CD4-positive, alpha-beta T cell treated with Interleukin-21 for 1 hour (primary cell): ENCODE results near the gene CHRNE.

Source experiments
- DNase-seq: peaks from one replicate; pipeline ENCODE4 v3.0.0-alpha.2; 2020

CHRNE gene

DNA sequence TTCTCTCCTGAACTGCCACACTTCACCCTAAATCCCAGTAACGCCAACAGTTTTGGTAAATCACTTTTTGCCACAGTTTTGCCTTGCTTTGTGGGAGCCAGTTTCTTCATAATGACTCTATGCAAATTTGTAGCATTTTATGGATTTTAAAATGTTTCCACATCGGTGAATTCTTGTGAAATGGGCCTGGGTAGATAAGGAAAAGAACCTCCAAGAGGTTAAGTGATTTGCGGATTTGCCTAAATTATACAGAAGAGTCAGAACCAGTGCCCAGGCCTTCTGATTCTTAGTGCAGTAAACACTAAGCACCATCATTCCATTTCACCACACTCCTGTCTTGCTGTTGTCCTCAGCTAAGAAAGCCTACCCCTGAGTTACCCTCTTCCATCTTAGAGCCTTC lies 51.8 kb downstream of the CHRNE start:
- DNase-seq, result no peak

DNA sequence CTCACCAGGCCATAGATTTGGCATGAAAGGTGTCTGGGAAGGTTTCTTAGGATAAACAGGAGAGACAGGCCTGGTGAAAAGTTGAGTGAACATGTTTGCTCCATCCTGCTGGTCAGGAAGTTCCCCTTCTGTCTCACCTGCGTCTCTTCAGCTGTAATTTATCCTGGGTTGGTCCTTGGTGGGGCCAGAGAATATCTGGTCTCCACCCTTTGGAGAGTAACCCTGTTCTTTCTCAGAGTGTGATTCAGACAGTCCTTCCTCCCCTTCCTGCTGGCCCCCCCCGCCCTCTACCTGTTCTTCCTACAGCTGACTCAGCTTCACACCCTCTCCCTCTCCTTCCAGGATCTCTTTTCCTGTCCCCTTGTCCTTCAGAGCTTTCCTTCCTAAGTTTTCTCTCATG lies 52.7 kb downstream of the CHRNE start:
- no peak for DNase-seq

DNA sequence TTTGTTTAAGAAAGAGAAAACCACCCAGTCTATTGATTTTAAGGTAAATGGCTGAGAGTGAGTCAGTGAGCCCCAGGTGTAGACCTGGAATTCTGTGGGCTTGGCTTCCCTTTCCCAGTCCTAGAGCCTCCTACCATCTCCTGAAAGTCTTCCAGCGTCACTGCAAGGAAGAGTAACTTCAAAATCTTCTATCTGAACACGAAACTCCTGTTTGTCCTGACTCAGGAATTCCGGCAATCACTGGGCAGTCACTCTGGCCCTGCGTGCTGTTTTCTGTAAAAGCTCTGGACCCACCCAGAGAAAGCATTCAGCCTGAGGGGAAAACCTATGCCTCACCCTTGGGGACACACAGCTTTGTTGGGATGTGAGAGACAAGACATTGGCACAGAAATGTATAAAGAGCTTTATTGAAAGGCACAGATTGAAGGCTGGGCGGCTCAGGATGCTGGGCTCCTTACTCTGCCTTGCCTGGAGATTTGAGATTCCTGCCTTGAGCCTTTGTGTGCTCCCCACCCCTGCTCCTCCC lies 53.8 kb downstream of the CHRNE start:
- DNase-seq, result no peak
